Kidney (tissue), 14 donors: ENCODE results near the gene PDE4D. TPM values are rescaled to one million over a fixed set of nuclear protein-coding genes. Genes with fewer than 3 reads are reported as not detected.

Experiments used
- DNase-seq, 5 donors: peaks; one replicate each; pipeline ENCODE4 v3.0.0-alpha.2; 2013 to 2020
- FAIRE-seq: peaks from 2 replicates; lab custom pipeline; 2012; peaks lifted over from hg19 to GRCh38; lab: Jason Lieb, UNC
- H3K27ac ChIP-seq, 2 donors: one replicate each; pipeline ENCODE4 v1.7.0; 2013; ENCODE audit warnings: low read depth in 2 of 2, low read length in 2 of 2, inconsistent platforms in 1 of 2
- H3K27me3 ChIP-seq: one replicate; pipeline ENCODE4 v1.7.1; 2013; ENCODE audit warnings: low read length, inconsistent platforms; ENCODE audit not compliant: control insufficient read depth, insufficient read depth
- H3K36me3 ChIP-seq, 3 donors: one replicate each; pipeline versions ENCODE4 v1.7.0 to v1.7.1; 2013; ENCODE audit warnings: low read length in 3 of 3, control low read depth in 1 of 3, inconsistent platforms in 1 of 3; ENCODE audit not compliant: insufficient read depth in 3 of 3, control insufficient read depth in 2 of 3
- H3K4me1 ChIP-seq, 3 donors: one replicate each; pipeline versions ENCODE4 v1.7.0 to v1.7.1; 2013; ENCODE audit warnings: low read length in 3 of 3, inconsistent platforms in 1 of 3, low read depth in 1 of 3; ENCODE audit not compliant: control insufficient read depth in 2 of 3, insufficient read depth in 2 of 3
- H3K4me3 ChIP-seq, 3 donors: one replicate each; pipeline versions ENCODE4 v1.7.0 to v1.8.1; 2013; ENCODE audit warnings: low read length in 3 of 3, control low read depth in 1 of 3, inconsistent platforms in 1 of 3
- H3K9ac ChIP-seq, 3 donors: one replicate each; pipeline versions ENCODE4 v1.7.0 to v1.7.1; 2013; ENCODE audit warnings: low read length in 3 of 3, control low read depth in 1 of 3, inconsistent platforms in 1 of 3
- H3K9me3 ChIP-seq, 3 donors: one replicate each; pipeline versions ENCODE4 v1.7.0 to v1.7.1; 2013; ENCODE audit warnings: low read length in 3 of 3, control low read depth in 1 of 3, inconsistent platforms in 1 of 3; ENCODE audit not compliant: control insufficient read depth in 2 of 3, insufficient read depth in 1 of 3
- intact Hi-C: fragments of 100-400 bp; cut with DNase I; formaldehyde crosslinking; loops from one replicate; pipeline ENCODE4 v1.11.1; 2022
- polyA plus RNA-seq: library from polyadenylated mRNA; stranded (reverse); fragments of 350-450 nt; fragmentation: Illumina TruSeq; extraction: RNeasy Lipid Tissue Mini Kit (QIAGEN cat#74804); gene quantifications from one replicate; pipeline ENCODE4 v1.2.3, GENCODE V29; 2014; ENCODE audit warnings: low read depth, low replicate concordance; ENCODE audit not compliant: insufficient read depth
- total RNA-seq: library from RNA; stranded (reverse); fragmentation: NEBNext Ultra II Directional; extraction: Animal tissue kit (Norgen Biotek cat#: 25700); gene quantifications from one replicate; pipeline ENCODE4 v1.2.1, GENCODE V29; 2021
- TF ChIP-seq, protein P1 (sequence below): IDR thresholded peaks from 3 replicates; pipeline ENCODE4 v1.5.1; 2012; ENCODE audit warnings: mild to moderate bottlenecking, moderate library complexity, borderline replicate concordance; ENCODE audit not compliant: insufficient read depth; ENCODE audit errors: extremely low read depth
- donor health status: control.
- donor health status: control.
- donor health status: control.
- donor health status: control.
- donor health status: control.
- donor health status: DM: yes; HTN: yes; CAD: no.
- donor health status: Normal renal cell carcinoma (clear cell type).

PDE4D gene
- total and polyA plus RNA-seq, 2 donors from 2014 or later: 9.2 to 78.9 TPM

DNA sequence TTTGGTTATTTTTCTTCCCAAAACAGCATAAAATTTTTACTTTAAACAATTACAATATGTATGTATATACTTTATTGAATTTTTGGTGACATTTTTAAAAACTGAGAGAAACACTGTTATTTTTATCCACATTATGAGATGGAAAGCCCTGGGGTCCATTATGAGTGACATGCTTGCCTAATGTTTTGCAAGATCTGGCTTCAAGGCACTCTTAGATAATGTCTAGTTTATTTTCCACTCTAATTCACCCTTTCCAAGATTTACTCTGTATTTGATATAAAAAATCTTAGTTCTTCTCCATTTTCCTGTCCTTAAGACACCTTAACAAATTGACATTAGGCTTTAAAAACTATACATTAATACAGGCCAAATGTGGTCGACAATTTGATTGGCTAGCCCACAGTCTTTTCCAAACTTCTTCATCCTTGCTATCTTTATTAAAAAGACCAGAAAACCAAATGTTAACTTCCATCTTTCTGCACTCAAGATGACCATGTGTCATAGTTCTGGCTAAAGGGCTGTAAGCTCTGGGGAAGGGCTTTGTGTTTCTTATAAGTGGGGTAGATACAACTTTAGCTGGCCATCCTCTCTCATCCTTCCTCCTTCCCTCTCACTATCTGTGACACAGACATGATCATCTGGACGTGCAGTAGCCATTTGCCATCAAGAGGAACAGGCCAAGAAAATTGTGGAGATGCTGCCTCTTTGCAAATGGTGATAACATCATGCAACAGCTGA is 561.1 kb downstream of the PDE4D start:
- TF ChIP-seq, protein P1, sequence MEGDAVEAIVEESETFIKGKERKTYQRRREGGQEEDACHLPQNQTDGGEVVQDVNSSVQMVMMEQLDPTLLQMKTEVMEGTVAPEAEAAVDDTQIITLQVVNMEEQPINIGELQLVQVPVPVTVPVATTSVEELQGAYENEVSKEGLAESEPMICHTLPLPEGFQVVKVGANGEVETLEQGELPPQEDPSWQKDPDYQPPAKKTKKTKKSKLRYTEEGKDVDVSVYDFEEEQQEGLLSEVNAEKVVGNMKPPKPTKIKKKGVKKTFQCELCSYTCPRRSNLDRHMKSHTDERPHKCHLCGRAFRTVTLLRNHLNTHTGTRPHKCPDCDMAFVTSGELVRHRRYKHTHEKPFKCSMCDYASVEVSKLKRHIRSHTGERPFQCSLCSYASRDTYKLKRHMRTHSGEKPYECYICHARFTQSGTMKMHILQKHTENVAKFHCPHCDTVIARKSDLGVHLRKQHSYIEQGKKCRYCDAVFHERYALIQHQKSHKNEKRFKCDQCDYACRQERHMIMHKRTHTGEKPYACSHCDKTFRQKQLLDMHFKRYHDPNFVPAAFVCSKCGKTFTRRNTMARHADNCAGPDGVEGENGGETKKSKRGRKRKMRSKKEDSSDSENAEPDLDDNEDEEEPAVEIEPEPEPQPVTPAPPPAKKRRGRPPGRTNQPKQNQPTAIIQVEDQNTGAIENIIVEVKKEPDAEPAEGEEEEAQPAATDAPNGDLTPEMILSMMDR: no peak
- no peak for FAIRE-seq

DNA sequence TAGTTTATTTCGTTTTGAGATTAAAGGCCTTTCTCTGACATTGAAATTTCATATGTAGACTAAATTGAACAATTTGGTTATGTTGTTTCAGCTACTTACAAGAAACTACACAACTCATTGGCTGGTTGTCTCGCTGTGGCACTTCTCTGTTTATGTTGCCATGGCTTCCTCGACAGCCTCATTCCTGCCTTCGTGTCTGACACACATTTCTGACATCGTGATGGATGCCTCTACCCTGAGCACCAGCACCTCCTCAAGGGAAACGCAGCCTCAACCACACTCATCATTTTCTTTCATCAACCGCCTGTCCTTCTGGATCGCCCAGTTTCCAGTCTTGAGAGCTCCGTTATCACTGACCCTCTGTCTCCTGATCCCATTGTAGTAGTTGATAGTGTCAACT is 562.8 kb downstream of the PDE4D start:
- no peak overlapping the region for H3K27ac ChIP-seq
- no peaks in the 10 kb centered on the region for H3K36me3 ChIP-seq
- H3K4me1 ChIP-seq: peaks cover 0 to 5% (median 0%) of the 10 kb centered on the region in 3 donors
- TF ChIP-seq, protein P1: no peak
- no peak overlapping the region for H3K9ac ChIP-seq
- no peaks in the 10 kb centered on the region for H3K27me3 ChIP-seq
- DNase-seq (no peak), FAIRE-seq (no peak)
- intact Hi-C loops: no loop called here
- no peak overlapping the region for H3K4me3 ChIP-seq
- no peaks in the 10 kb centered on the region for H3K9me3 ChIP-seq

More for the DNA sequence above, 561.1 kb downstream of the PDE4D start:
- no peak overlapping the region for H3K9ac ChIP-seq
- intact Hi-C loops: no loop called here
- no peaks in the 10 kb centered on the region for H3K9me3 ChIP-seq
- no peak for DNase-seq
- H3K27me3 ChIP-seq: no peaks in the 10 kb centered on the region
- no peak overlapping the region for H3K4me3 ChIP-seq
- H3K27ac ChIP-seq: no peak overlapping the region
- peaks cover 0 to 5% (median 0%) of the 10 kb centered on the region in 3 donors for H3K4me1 ChIP-seq
- H3K36me3 ChIP-seq: no peaks in the 10 kb centered on the region

DNA sequence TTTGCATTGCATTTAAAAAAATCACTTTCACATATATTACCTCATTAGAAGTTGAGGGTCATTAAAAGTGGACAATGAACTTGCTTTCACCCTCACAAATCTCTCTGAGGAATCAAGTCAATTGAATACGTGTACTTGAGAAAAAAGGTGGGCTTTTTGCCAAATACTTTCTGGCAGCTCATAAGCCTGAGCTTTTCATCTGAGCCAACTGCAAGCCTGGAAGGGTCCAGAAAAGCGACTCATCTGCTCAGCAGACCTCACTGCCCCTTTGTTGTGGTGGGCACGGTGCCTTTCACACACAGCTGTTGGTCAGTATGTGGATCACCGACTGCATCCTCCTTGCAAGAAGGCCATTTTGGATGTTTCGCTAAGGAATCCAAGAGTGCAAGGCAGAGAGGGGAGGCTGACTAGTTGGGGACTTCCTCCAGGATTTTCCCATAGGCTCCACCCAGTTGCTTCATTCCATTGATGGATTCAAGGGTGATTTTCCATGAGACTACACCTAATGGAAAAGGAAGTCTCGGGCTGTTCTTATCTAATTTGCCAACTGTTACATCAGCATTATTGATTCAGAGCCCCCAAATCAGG is 564.7 kb downstream of the PDE4D start:
- H3K27me3 ChIP-seq: no peaks in the 10 kb centered on the region
- DNase-seq: peak in 4 of 5 donors; percentile 13 to 80 (median 52)
- peak overlapping the region in 1 of 2 donors; percentile 32 for H3K27ac ChIP-seq

More for the DNA sequence above, 564.7 kb downstream of the PDE4D start:
- Histone ChIP-seq H3K4me1 (peaks cover 0 to 11% (median 10%) of the 10 kb centered on the region in 3 donors), H3K9me3 (no peaks in the 10 kb centered on the region), H3K36me3 (no peaks in the 10 kb centered on the region), H3K9ac (no peak overlapping the region), H3K4me3 (no peak overlapping the region)
- TF ChIP-seq, protein P1: no peak
- intact Hi-C loops: no loop called here
- no peak for FAIRE-seq
